ENCODE data around the gene OLIG3.
A peak's percentile ranks its signal among the peaks of the same experiment; 100 is the strongest.

Gene OLIG3

GRCh38 chr6:137490006-137490905 lies 3.9 kb downstream of the OLIG3 start:
- H3K27ac ChIP-seq (ENCODE audit: insufficient read depth in 1 of 2, low read depth in 1 of 2, low read length in 2 of 2, poor library complexity in 1 of 2, severe bottlenecking in 2 of 2): no peak overlapping the region
- peaks cover 0 to 2% (median 0%) of the 10 kb centered on the region in 5 experiments for H3K9me3 ChIP-seq (ENCODE audit: control extremely low read depth in 1 of 5, control insufficient read depth in 4 of 5, insufficient read depth in 2 of 5, low read depth in 1 of 5, low read length in 4 of 5)
- H3K27me3 ChIP-seq (replicated peaks in 2 of 5; ENCODE audit: control insufficient read depth in 4 of 5, insufficient read depth in 5 of 5, low read length in 4 of 5): peaks cover 38 to 100% (median 75%) of the 10 kb centered on the region in 5 experiments
- ChIA-PET POLR2A (no interaction called here), CTCF (interaction anchor here (1.8 kb wide), 1 partner anchor 12 kb away, joined by 6 read pairs; no protein-coding TSS in a partner anchor)
- peak overlapping the region in 1 of 7 experiments; percentile 26 for H3K4me3 ChIP-seq (ENCODE audit: control insufficient read depth in 1 of 7, extremely low read depth in 1 of 7, insufficient read depth in 4 of 7, low read depth in 2 of 7, low read length in 6 of 7)
- H3K4me1 ChIP-seq (ENCODE audit: control extremely low read depth in 1 of 4, control insufficient read depth in 4 of 4, insufficient read depth in 4 of 4, low read length in 3 of 4): peaks cover 0 to 37% (median 13%) of the 10 kb centered on the region in 4 experiments
- 11% methylated on average over 17 of the region's 19 CpGs for WGBS (ENCODE audit: insufficient coverage)
- H3K36me3 ChIP-seq (ENCODE audit: control insufficient read depth in 4 of 4, insufficient read depth in 4 of 4, low read length in 3 of 4): no peaks in the 10 kb centered on the region
- peak in 1 of 3 donors; percentile 14 for DNase-seq

GRCh38 chr6:137489046-137490005 lies 4.9 kb downstream of the OLIG3 start:
- 4% methylated on average over 39 of the region's 47 CpGs for WGBS (ENCODE audit: insufficient coverage)
- no peaks in the 10 kb centered on the region for H3K36me3 ChIP-seq (ENCODE audit: control insufficient read depth in 4 of 4, insufficient read depth in 4 of 4, low read length in 3 of 4)
- peak in 2 of 3 donors; percentile 17 to 26 for DNase-seq
- peak overlapping the region in 2 of 7 experiments; percentile 16 to 26 for H3K4me3 ChIP-seq (ENCODE audit: control insufficient read depth in 1 of 7, extremely low read depth in 1 of 7, insufficient read depth in 4 of 7, low read depth in 2 of 7, low read length in 6 of 7)
- CTCF ChIA-PET: interaction anchor here (2.1 kb wide), 1 partner anchor 20 kb away, joined by 6 read pairs; no protein-coding TSS in a partner anchor
- peaks cover 0 to 32% (median 13%) of the 10 kb centered on the region in 4 experiments for H3K4me1 ChIP-seq (ENCODE audit: control extremely low read depth in 1 of 4, control insufficient read depth in 4 of 4, insufficient read depth in 4 of 4, low read length in 3 of 4)
- H3K9me3 ChIP-seq (ENCODE audit: control extremely low read depth in 1 of 5, control insufficient read depth in 4 of 5, insufficient read depth in 2 of 5, low read depth in 1 of 5, low read length in 4 of 5): peaks cover 0 to 2% (median 0%) of the 10 kb centered on the region in 5 experiments
- peaks cover 38 to 100% (median 75%) of the 10 kb centered on the region in 5 experiments for H3K27me3 ChIP-seq (replicated peaks in 2 of 5; ENCODE audit: control insufficient read depth in 4 of 5, insufficient read depth in 5 of 5, low read length in 4 of 5)
- POLR2A ChIA-PET: no interaction called here
- no peak overlapping the region for H3K27ac ChIP-seq (ENCODE audit: insufficient read depth in 1 of 2, low read depth in 1 of 2, low read length in 2 of 2, poor library complexity in 1 of 2, severe bottlenecking in 2 of 2)

DNA sequence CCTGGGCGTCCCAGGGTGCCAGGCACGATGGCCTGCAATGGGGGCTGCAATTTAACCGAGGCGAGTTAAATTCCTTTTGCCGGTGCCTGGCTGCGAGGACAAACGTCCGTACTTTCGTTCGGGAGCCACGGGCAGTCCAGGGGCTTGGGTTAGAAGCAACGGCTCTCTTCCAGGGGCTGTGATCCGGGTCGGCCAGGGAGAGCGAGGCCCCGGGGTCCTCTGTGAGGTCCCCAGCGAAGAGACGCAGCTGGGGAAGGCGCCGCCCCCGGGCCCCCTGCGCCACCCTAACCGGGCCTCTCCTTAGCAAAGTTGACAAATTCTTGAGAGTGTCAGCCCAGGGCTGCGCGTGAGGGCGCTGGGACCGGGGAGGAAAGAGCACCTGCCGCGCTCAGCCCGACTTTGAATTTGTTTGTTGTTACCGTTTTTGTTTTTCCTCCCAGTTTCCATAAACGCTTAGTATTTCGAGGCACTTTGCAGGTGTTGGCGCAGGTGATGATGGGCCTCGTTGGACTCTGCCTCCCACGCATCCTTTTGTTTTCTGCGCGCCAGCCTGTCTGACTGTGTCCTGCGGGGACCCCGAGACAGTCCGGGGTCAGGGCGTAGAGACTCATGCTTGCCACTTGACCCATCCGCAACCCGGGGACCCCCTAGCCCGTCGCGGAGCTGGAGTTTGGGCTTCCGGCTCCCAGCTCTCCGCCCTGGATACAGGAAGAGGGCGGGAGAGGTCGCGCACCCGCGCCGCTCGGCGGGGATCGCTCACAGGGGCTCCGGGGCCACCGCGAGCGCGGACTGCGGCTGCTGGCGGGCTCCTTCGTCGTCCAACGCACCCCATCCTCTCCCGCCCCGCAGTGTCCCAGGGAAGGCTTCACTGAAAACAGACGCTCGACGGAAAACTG lies 5.8 kb downstream of the OLIG3 start:
- H3K4me1 ChIP-seq (ENCODE audit: control extremely low read depth in 1 of 4, control insufficient read depth in 4 of 4, insufficient read depth in 4 of 4, low read length in 3 of 4): peaks cover 0 to 24% (median 10%) of the 10 kb centered on the region in 4 experiments
- CTCF ChIA-PET: interaction anchor here (2.1 kb wide), 1 partner anchor 19 kb away, joined by 6 read pairs; no protein-coding TSS in a partner anchor
- POLR2A ChIA-PET: no interaction called here
- H3K27ac ChIP-seq (ENCODE audit: insufficient read depth in 1 of 2, low read depth in 1 of 2, low read length in 2 of 2, poor library complexity in 1 of 2, severe bottlenecking in 2 of 2): no peak overlapping the region
- H3K27me3 ChIP-seq (replicated peaks in 2 of 5; ENCODE audit: control insufficient read depth in 4 of 5, insufficient read depth in 5 of 5, low read length in 4 of 5): peaks cover 38 to 100% (median 68%) of the 10 kb centered on the region in 5 experiments
- no peaks in the 10 kb centered on the region for H3K36me3 ChIP-seq (ENCODE audit: control insufficient read depth in 4 of 4, insufficient read depth in 4 of 4, low read length in 3 of 4)
- peak in 2 of 3 donors; percentile 37 to 42 for DNase-seq
- WGBS (ENCODE audit: insufficient coverage): 2% methylated on average over 68 of the region's 73 CpGs
- peak overlapping the region in 4 of 7 experiments; percentile 11 to 41 (median 22) for H3K4me3 ChIP-seq (ENCODE audit: control insufficient read depth in 1 of 7, extremely low read depth in 1 of 7, insufficient read depth in 4 of 7, low read depth in 2 of 7, low read length in 6 of 7)
- H3K9me3 ChIP-seq (ENCODE audit: control extremely low read depth in 1 of 5, control insufficient read depth in 4 of 5, insufficient read depth in 2 of 5, low read depth in 1 of 5, low read length in 4 of 5): peaks cover 0 to 3% (median 2%) of the 10 kb centered on the region in 5 experiments

DNA sequence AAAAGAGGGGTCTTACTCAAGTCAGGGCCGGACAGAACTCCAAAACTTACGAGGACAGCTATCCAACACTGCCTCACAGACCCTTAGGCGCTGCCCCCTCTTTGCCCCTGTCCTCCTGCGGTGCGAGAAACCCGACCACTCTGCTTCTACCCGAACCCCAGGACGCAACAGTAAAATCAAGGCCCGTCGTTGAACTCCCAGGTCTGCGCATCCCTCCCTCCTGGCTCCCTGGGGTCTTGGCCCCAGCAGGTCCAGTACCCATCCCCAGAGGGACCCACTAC lies 6.4 kb downstream of the OLIG3 start:
- WGBS (ENCODE audit: insufficient coverage): 6% methylated on average over 11 of the region's 11 CpGs
- Histone ChIP-seq H3K27ac (ENCODE audit: insufficient read depth in 1 of 2, low read depth in 1 of 2, low read length in 2 of 2, poor library complexity in 1 of 2, severe bottlenecking in 2 of 2) (no peak overlapping the region), H3K36me3 (ENCODE audit: control insufficient read depth in 4 of 4, insufficient read depth in 4 of 4, low read length in 3 of 4) (no peaks in the 10 kb centered on the region), H3K9me3 (ENCODE audit: control extremely low read depth in 1 of 5, control insufficient read depth in 4 of 5, insufficient read depth in 2 of 5, low read depth in 1 of 5, low read length in 4 of 5) (peaks cover 0 to 7% (median 5%) of the 10 kb centered on the region in 5 experiments), H3K27me3 (replicated peaks in 2 of 5; ENCODE audit: control insufficient read depth in 4 of 5, insufficient read depth in 5 of 5, low read length in 4 of 5) (peaks cover 36 to 100% (median 67%) of the 10 kb centered on the region in 5 experiments), H3K4me1 (ENCODE audit: control extremely low read depth in 1 of 4, control insufficient read depth in 4 of 4, insufficient read depth in 4 of 4, low read length in 3 of 4) (peaks cover 0 to 20% (median 8%) of the 10 kb centered on the region in 4 experiments), H3K4me3 (ENCODE audit: control insufficient read depth in 1 of 7, extremely low read depth in 1 of 7, insufficient read depth in 4 of 7, low read depth in 2 of 7, low read length in 6 of 7) (no peak overlapping the region)
- DNase-seq: no peak
- ChIA-PET POLR2A (no interaction called here), CTCF (interaction anchor here (2.1 kb wide), 1 partner anchor 18 kb away, joined by 6 read pairs; no protein-coding TSS in a partner anchor)

DNA sequence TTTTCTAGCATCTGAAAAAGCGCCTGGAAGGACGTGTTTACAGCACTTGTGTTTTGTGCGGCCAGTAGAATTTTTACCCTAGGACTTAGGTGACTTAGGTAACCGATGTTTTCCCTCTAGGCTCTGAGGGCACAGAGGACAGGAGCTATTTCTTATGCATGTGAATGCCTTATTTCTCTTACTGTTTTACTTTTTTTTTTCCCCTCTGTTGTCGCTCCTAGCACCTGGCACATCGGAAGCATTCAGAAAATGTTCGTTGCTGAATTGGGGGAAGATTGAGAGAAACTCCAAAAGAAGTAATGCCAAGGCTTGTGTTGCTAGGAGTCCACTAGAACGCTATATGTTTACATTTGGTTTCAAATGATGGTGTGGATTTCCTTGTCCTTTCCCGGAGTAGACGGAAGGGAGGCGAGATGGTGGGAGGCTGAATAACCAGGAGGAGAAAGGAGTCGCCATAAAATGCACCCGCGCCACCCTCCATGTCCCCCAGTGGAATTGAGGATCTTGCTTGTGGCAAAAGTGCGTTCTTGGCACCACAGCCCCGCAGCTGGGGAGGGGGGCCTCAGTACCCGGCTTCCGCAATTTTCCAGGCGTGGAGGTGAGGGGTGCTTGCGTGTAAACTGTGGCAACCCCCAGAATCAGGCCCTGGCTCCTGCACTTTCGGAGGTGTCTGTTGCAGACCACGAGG lies 6.9 kb downstream of the OLIG3 start:
- peak in 2 of 3 donors; percentile 13 to 16 for DNase-seq
- Histone ChIP-seq H3K4me1 (ENCODE audit: control extremely low read depth in 1 of 4, control insufficient read depth in 4 of 4, insufficient read depth in 4 of 4, low read length in 3 of 4) (peaks cover 0 to 20% (median 8%) of the 10 kb centered on the region in 4 experiments), H3K27me3 (replicated peaks in 2 of 5; ENCODE audit: control insufficient read depth in 4 of 5, insufficient read depth in 5 of 5, low read length in 4 of 5) (peaks cover 37 to 99% (median 66%) of the 10 kb centered on the region in 5 experiments), H3K27ac (ENCODE audit: insufficient read depth in 1 of 2, low read depth in 1 of 2, low read length in 2 of 2, poor library complexity in 1 of 2, severe bottlenecking in 2 of 2) (no peak overlapping the region), H3K9me3 (ENCODE audit: control extremely low read depth in 1 of 5, control insufficient read depth in 4 of 5, insufficient read depth in 2 of 5, low read depth in 1 of 5, low read length in 4 of 5) (peaks cover 0 to 11% (median 5%) of the 10 kb centered on the region in 5 experiments), H3K4me3 (ENCODE audit: control insufficient read depth in 1 of 7, extremely low read depth in 1 of 7, insufficient read depth in 4 of 7, low read depth in 2 of 7, low read length in 6 of 7) (no peak overlapping the region), H3K36me3 (ENCODE audit: control insufficient read depth in 4 of 4, insufficient read depth in 4 of 4, low read length in 3 of 4) (no peaks in the 10 kb centered on the region)
- ChIA-PET CTCF (interaction anchor here (2.1 kb wide), 1 partner anchor 18 kb away, joined by 6 read pairs; no protein-coding TSS in a partner anchor), POLR2A (interaction anchor here (0.6 kb wide), 1 partner anchor 214 kb away, joined by 3 read pairs; no protein-coding TSS in a partner anchor)
- 7% methylated on average over 14 of the region's 22 CpGs for WGBS (ENCODE audit: insufficient coverage)

Measured in common myeloid progenitor, CD34-positive (primary cell).